K562 (cell line): ENCODE data around the gene ARID3B. TPM values are rescaled to one million over a fixed set of nuclear protein-coding genes. Genes with fewer than 3 reads are reported as not detected.
A peak's percentile ranks its signal among the peaks of the same experiment; 100 is the strongest.

ENCODE experiments used
- ATAC-seq: fragments of 200-7000 bp; cut with Tn5 transposase; 3 replicates; pipeline ENCODE4 v1.9.1; 2020; ENCODE audit warnings: moderate library complexity
- BruUV-seq: library from RNA; stranded (reverse); fragments of 400-500 nt; replicated peaks from 2 replicates; lab custom pipeline; 2021; lab: Mats Ljungman, UMichigan
- CTCF ChIA-PET: fragments of 300-600 bp; formaldehyde crosslinking; extraction: SDS; loops from one replicate; lab custom pipeline; 2021; ENCODE audit warnings: low intra/inter-chr PET ratio; lab: Yijun Ruan, JAX
- POLR2A ChIA-PET: fragments of 300-600, 350-650 bp; sonication (Branson Sonifier 250); formaldehyde crosslinking; extraction: SDS; loops from one replicate; lab custom pipeline; 2021; ENCODE audit warnings: antibody characterized with exemption, inconsistent platforms; lab: Yijun Ruan, JAX
- DNase-seq, 4 experiments: peaks; one replicate each; pipeline versions ENCODE4 v3.0.0 to v3.0.0-alpha.2; 2011 to 2018; ENCODE audit warnings: low spot score in 3 of 4, mixed read lengths in 3 of 4; ENCODE audit errors: extremely low read depth in 1 of 4
- FAIRE-seq: peaks from 2 replicates; lab custom pipeline; 2011; peaks lifted over from hg19 to GRCh38; lab: Jason Lieb, UNC
- H2AFZ ChIP-seq: 2 replicates; pipeline ENCODE4 v1.6.0; 2011; ENCODE audit warnings: low read depth, low read length, control low read depth, inconsistent platforms
- H3K27ac ChIP-seq: fragments of 200-600 bp; 3 replicates; pipeline ENCODE4 v1.8.0; 2011; ENCODE audit warnings: low read depth, mild to moderate bottlenecking, control low read depth, inconsistent platforms, low read length, moderate library complexity, mixed read lengths; ENCODE audit errors: extremely low read depth
- H3K27me3 ChIP-seq, 2 experiments: fragments of 300-600 bp in 1 of 2; 2 replicates in 1 of 2; 3 replicates in 1 of 2; pipeline versions ENCODE4 v1.6.0 to v1.8.0; 2011; ENCODE audit warnings: inconsistent platforms in 2 of 2, low read length in 2 of 2, mild to moderate bottlenecking in 1 of 2, mixed read lengths in 1 of 2, moderate library complexity in 1 of 2; ENCODE audit not compliant: control insufficient read depth in 2 of 2, insufficient read depth in 2 of 2
- H3K36me3 ChIP-seq: fragments of 300-600 bp; 3 replicates; pipeline ENCODE4 v1.8.0; 2011; ENCODE audit warnings: mild to moderate bottlenecking, low read length, inconsistent platforms; ENCODE audit not compliant: control insufficient read depth, insufficient read depth
- H3K4me1 ChIP-seq, 2 experiments: fragments of 200-600 bp in 1 of 2; replicated peaks in 1 of 2; 2 replicates in 1 of 2; 3 replicates in 1 of 2; pipeline versions ENCODE4 v1.5.1 to v1.8.0; 2011; ENCODE audit warnings: inconsistent platforms in 2 of 2, low read length in 2 of 2, mild to moderate bottlenecking in 1 of 2, mixed read lengths in 1 of 2, moderate library complexity in 1 of 2; ENCODE audit not compliant: control insufficient read depth in 2 of 2, insufficient read depth in 2 of 2
- H3K4me2 ChIP-seq: 2 replicates; pipeline ENCODE4 v1.6.1; 2011; ENCODE audit warnings: low read length, control low read depth, inconsistent platforms, mixed read lengths; ENCODE audit not compliant: insufficient read depth
- H3K4me3 ChIP-seq: fragments of 200-600 bp; sonication (generic), shearing (Covaris generic); 2 replicates; pipeline ENCODE4 v1.5.1; 2016; ENCODE audit warnings: control low read depth, inconsistent platforms
- H3K79me2 ChIP-seq: fragments of 200-600 bp; 3 replicates; pipeline ENCODE4 v1.8.0; 2011; ENCODE audit warnings: low read length, inconsistent platforms; ENCODE audit not compliant: control insufficient read depth, insufficient read depth
- H3K9ac ChIP-seq, 2 experiments: 2 replicates each; pipeline versions ENCODE4 v1.6.0 to v1.6.1; 2011; ENCODE audit warnings: low read depth in 2 of 2, low read length in 2 of 2, control low read depth in 1 of 2, inconsistent platforms in 1 of 2, mild to moderate bottlenecking in 1 of 2, mixed read lengths in 1 of 2; ENCODE audit not compliant: insufficient read depth in 1 of 2
- H3K9me1 ChIP-seq: one replicate; pipeline ENCODE4 v1.6.0; 2011; ENCODE audit warnings: inconsistent platforms, mild to moderate bottlenecking, low read length, moderate library complexity; ENCODE audit not compliant: control insufficient read depth, insufficient read depth
- H3K9me3 ChIP-seq: replicated peaks from 2 replicates; pipeline ENCODE4 v1.5.1; 2011; ENCODE audit warnings: low read depth, low read length, inconsistent platforms; ENCODE audit not compliant: control insufficient read depth, insufficient read depth
- H4K20me1 ChIP-seq: replicated peaks from 2 replicates; pipeline ENCODE4 v1.6.1; 2011; ENCODE audit warnings: low read length, inconsistent platforms, mixed read lengths; ENCODE audit not compliant: control insufficient read depth, insufficient read depth
- CEBPZ ChIP-seq: fragments of 150-350 bp; IDR thresholded peaks from 2 replicates; pipeline ENCODE4 v1.6.1; 2014; ENCODE audit warnings: low read depth, mild to moderate bottlenecking, low read length, borderline replicate concordance
- FOXO4 ChIP-seq: fragments of 450-650 bp; formaldehyde crosslinking; IDR thresholded peaks from 2 replicates; pipeline ENCODE4 v1.4.0; 2020; ENCODE audit warnings: mild to moderate bottlenecking, moderate library complexity
- NFIC ChIP-seq: fragments of 450-650 bp; IDR thresholded peaks from 2 replicates; pipeline ENCODE4 v1.6.1; 2017; ENCODE audit warnings: mild to moderate bottlenecking, inconsistent platforms
- REST ChIP-seq, 2 experiments: fragments of 450-650 bp; formaldehyde crosslinking in 1 of 2; IDR thresholded peaks; 2 replicates each; pipeline versions ENCODE4 v1.4.0 to v1.6.1; 2014 to 2020; ENCODE audit warnings: mild to moderate bottlenecking in 2 of 2, borderline replicate concordance in 1 of 2, low read depth in 1 of 2
- TRIM28 ChIP-seq: fragments of 450-650 bp; IDR thresholded peaks from 2 replicates; pipeline ENCODE4 v1.6.1; 2017
- XRCC4 ChIP-seq: IDR thresholded peaks from one replicate; pipeline ENCODE4 v1.6.1; 2011; ENCODE audit not compliant: insufficient read depth, insufficient read length; ENCODE audit errors: extremely low read depth
- WGBS: fragments of 100-300 bp; shearing (Covaris generic); methylation state at CpG from one replicate; pipeline ENCODE4 v1.1.6; 2016; ENCODE audit warnings: low coverage, mixed read lengths; ENCODE audit not compliant: insufficient coverage; ENCODE audit errors: missing lambda C conversion rate; 5-methylcytosine and 5-hydroxymethylcytosine counted together
- in situ Hi-C: fragments of 300-500 bp; cut with MboI; formaldehyde crosslinking; loops from 4 replicates; pipeline ENCODE4 v1.15.0; 2018; ENCODE audit warnings: inconsistent platforms, mixed read lengths
- intact Hi-C: fragments of 100-400 bp; cut with micrococcal nuclease; formaldehyde crosslinking; loops from 2 replicates; pipeline ENCODE4 v1.14.2; 2022
- polyA plus RNA-seq, 8 experiments: library from polyadenylated mRNA; depleted of rRNA in 4 of 8; stranded (reverse) in 5 of 8; unstranded in 3 of 8; fragments of >200 nt; fragmentation: Nextera tagmentation in 2 of 8; fragmentation: Illumina TruSeq in 1 of 8; extraction: Ambion mirVana in 2 of 8; extraction: Trizol in 1 of 8; gene quantifications; 2 replicates each; pipeline versions ENCODE4 v1.2.1 to v1.2.3, GENCODE V29; 2011 to 2014; ENCODE audit warnings: inconsistent platforms in 1 of 8, missing spikeins in 1 of 8
- total RNA-seq, 7 experiments: library from RNA; depleted of rRNA in 6 of 7; stranded (reverse); fragments of >200 nt in 6 of 7; fragmentation: Illumina TruSeq in 2 of 7; extraction: Trizol in 2 of 7; gene quantifications; 2 replicates each; pipeline versions ENCODE4 v1.2.1 to v1.2.3, GENCODE V29; 2011 to 2021; ENCODE audit warnings: low replicate concordance in 1 of 7

Gene ARID3B
- total and polyA plus RNA-seq, 9 of the 15 experiments (the other 6 are each of a cell fraction or from before 2014, with no cell fraction given): 0.32 to 15.1 (median 7.1) TPM

GRCh38 chr15:74542166-74543042 is 1.4 kb downstream of the ARID3B start:
- no peak for ATAC-seq
- intact Hi-C loops: loop anchor here (5.0 kb wide), 1 partner anchor 80 kb away; the partner anchor contains the start of gene UBL7
- WGBS: 26% methylated on average over 8 of the region's 8 CpGs
- no peaks in the 10 kb centered on the region for H3K9me1 ChIP-seq
- BruUV-seq: TSS peak; percentile 41
- H4K20me1 ChIP-seq: peaks cover 35% of the 10 kb centered on the region
- peaks cover 34% of the 10 kb centered on the region for H3K79me2 ChIP-seq
- in situ Hi-C loops: no loop called here
- H3K36me3 ChIP-seq: peaks cover 11% of the 10 kb centered on the region; the same call in 1 of the 3 replicates
- no peaks in the 10 kb centered on the region for H3K9me3 ChIP-seq
- no peak overlapping the region for H2AFZ ChIP-seq
- peak in 1 of 4 experiments; percentile 55 for DNase-seq
- peaks cover 22 to 28% of the 10 kb centered on the region in 2 experiments for H3K4me1 ChIP-seq
- ChIA-PET POLR2A (no interaction called here), CTCF (interaction anchor here (0.6 kb wide), 1 partner anchor 64 kb away, joined by 3 read pairs; no protein-coding TSS in a partner anchor)
- H3K4me3 ChIP-seq: peak overlapping the region; percentile 92; the same call in 1 of the 2 replicates
- H3K4me2 ChIP-seq: peak overlapping the region; percentile 75
- no peaks in the 10 kb centered on the region for H3K27me3 ChIP-seq
- FAIRE-seq: peak; percentile 19
- no peak overlapping the region for H3K27ac ChIP-seq
- peak overlapping the region in 1 of 2 experiments; percentile 73; a peak in 2 of 4 replicates for H3K9ac ChIP-seq
- TF ChIP-seq FOXO4 (CRISPR knock-in tag) (no peak), CEBPZ (no peak), NFIC (peak; percentile 31; the same call in 1 of the 2 replicates), XRCC4 (no peak), REST (IDR thresholded peaks at IDR 0.05; ENCODE audit: borderline replicate concordance) (no peak), REST (CRISPR knock-in tag; IDR thresholded peaks at IDR 0.05; ENCODE audit: low read depth) (no peak), TRIM28 (no peak)
